IPS-NIHi7 (cell line): Measurements from ENCODE around the gene CSMD2.

Experiments
- DNase-seq: peaks from one replicate; pipeline ENCODE4 v3.0.0; 2012; ENCODE audit warnings: mixed read lengths; ENCODE audit errors: extremely low spot score

CSMD2 gene

GRCh38 chr1:33903210-33903589 is 261.8 kb downstream of the CSMD2 start:
- no peak for DNase-seq

DNA sequence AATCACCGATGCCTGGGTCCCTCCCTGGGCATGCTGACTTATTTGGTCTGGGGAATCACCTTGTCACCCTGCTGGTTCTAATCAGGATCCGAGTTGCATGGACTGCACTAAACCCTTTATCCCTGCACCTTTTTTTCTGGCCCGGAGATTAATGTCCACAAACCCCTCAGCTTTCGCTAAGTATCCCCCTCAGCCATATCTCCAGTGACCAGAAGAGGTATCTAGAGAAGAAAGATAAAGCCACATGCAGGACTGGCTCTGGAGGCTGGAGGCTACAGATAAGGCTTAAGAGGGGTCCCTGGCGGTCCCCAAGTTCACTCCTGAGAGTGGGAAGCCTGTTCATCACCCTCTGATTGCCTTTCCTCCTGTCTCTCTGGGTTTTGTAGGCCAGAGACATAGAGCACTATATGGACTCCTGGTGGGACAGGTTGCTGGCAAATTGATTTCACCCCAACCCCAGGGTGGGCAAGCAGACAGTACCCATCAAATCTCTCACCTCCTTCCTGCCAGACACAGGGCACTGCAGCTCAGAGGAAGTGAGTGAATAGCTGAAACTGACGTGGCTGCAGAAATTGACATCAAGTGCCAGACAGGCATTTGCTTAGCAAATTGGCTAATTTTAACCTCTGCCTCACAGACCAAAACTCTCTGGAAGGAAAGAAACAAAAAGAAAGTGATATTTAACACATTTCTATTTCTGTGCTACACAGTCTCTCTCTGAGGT is 262.4 kb downstream of the CSMD2 start:
- DNase-seq, result no peak

GRCh38 chr1:33899746-33900145 is 265.3 kb downstream of the CSMD2 start:
- DNase-seq, result no peak

DNA sequence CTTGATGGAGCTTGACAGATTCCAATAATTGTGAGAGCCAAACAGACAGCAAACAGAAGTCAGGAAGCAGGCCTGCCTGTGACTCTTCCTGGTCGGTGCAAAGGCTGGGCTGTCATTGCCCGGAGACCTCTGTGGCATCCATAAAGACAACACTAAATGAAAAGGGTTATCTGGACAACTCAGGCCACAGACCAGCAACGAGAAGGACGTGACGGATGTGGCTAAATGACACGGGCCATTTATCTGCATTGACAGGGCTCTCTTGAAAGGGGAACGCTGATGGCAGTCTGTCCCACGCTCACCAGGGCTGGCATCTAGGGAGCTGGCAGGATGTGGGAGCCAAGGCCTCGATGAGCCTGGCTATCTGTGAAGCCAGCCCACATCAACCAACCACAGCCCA is 266.1 kb downstream of the CSMD2 start:
- DNase-seq, result no peak

GRCh38 chr1:33898406-33898805 is 266.6 kb downstream of the CSMD2 start:
- DNase-seq, result no peak

GRCh38 chr1:33897092-33897725 is 267.8 kb downstream of the CSMD2 start:
- DNase-seq, result no peak

DNA sequence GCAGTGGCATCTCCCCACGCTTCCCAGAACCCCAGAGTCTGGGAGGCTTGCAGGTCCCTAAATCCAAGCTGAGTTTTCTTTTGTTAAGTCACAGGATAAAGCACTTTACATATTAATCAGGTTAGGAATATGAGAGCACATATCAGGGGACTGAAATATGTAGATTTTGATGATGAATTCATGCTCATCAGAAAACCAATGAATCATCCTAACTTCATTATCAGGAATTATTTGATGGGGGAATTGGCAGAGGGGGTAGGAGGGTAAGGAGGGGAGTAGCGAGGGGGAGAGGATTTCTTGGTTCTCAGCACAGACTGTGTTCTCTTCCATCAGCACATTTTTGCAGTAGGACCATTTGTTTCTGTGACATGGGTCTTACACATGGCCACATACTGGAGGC is 269.1 kb downstream of the CSMD2 start:
- no peak for DNase-seq

DNA sequence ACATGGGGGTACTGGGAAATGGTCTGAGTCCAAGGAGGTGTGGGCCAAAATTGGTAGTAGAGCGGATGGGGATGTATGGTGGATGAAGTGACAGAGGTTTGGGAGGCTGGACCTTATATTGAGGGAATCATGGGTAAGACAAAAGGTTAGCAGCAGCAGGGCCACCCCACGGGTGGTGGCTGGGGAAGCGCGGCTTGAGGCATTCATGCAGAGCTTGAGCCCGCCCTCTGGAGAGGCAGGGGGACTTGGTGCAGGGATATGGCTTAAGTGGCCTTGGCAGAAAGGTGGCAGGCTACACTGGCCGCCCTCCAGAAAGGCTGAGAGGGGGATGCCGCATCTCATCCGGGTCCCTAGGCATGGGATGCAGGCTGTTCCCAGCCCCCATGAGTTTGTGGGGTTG is 269.6 kb downstream of the CSMD2 start:
- DNase-seq, result peak; percentile 22

- DNase-seq, result no peak
These were observed 271.7 kb downstream of the CSMD2 start for GRCh38 chr1:33893147-33893830.

GRCh38 chr1:33886496-33886895 is 278.5 kb downstream of the CSMD2 start:
- no peak for DNase-seq

- DNase-seq, result no peak
These were observed 284.7 kb downstream of the CSMD2 start for GRCh38 chr1:33880305-33880704.

DNA sequence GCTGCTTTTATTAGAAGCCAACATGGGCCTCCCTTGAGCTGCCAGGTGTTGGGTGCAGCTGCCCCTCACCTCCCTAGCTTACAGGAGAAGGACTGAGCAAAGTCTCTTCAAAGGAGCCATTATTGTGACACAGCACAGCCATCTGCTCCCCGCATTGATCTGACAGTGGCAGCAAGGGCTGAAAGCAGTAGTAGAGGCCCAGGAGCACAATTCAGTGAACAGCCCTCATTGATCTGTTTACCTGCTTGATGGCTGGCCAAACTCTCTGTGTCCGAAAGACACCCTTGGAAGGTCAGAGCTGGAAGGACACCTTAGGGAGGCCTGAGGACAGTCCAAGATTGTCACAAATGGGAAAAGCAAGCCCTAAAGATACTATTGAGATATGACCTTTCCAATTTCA is 286.6 kb downstream of the CSMD2 start:
- DNase-seq, result no peak

DNA sequence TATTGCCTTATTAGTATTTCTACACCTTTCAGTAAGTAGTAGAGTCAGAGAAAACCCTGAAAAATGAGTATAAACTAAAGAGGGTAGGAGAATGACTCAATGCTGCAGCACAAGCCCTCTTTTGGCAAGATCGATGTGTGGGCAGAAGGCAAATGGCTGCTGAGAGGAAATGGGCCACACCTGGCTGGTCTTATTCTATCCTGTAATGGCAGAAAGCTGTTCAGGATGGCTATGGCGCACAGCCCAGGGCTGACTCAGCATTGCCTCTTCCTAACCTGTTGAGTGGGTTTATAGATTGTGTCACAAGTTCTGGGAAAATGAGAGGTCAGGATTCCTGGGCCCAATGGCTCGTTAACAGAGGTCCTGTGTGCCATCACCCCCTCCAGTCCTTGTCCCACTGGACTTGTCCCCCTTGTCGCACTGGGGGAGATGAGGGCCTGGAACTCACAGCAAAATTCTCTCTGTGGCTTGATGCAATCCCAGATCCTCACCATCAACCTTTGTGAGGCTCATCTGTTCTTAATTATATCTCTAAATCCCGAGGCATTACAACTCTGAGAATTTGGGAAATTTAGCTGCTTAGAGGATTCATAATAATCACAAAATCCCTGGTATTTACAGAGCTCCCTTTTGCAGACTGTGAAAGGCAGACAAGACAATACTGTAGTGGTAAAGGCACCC is 287.9 kb downstream of the CSMD2 start:
- no peak for DNase-seq

DNA sequence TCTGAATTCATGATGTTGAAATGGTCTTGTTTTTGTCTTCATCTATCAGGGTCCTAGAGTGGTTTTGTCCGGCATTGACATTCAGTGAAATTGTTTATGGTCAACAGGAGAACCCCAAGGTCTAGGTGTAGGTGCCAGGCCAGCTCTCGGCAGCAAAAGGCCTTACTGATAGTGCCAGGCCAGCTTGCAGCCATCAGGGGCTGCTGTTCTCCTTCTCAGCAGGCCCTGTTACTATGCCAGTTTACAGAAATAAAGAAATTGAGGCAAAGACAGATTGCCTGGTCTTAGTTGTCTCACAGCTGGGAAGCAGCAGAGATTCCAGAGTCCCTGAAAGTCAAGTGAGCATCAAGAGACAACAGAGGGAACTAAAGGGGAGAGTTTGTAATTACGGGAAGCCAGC is 289.2 kb downstream of the CSMD2 start:
- no peak for DNase-seq

GRCh38 chr1:33874636-33875035 is 290.4 kb downstream of the CSMD2 start:
- DNase-seq, result no peak

GRCh38 chr1:33872683-33873082 is 292.3 kb downstream of the CSMD2 start:
- no peak for DNase-seq

DNA sequence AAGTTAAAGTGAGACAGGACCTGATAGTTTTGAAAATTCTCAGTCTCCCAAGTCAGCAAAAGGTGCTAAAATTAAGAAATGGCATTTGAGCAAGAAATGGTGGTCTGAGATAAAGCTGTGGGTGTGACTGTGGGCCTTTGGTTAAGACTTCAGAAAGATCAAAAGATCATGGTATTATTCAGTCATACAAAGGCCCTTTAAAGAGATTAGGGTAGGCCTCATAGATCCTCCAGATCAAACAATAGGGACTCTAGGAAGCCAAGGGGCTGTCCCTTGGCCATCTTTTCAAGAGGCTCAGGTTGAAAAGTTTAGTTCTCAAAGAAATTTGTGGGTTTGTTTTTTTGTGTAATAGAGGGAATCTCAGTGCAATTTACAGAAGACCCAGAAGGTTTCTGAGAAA is 292.8 kb downstream of the CSMD2 start:
- no peak for DNase-seq

GRCh38 chr1:33867684-33868083 is 297.3 kb downstream of the CSMD2 start:
- no peak for DNase-seq

GRCh38 chr1:33866281-33866680 is 298.7 kb downstream of the CSMD2 start:
- DNase-seq, result no peak

DNA sequence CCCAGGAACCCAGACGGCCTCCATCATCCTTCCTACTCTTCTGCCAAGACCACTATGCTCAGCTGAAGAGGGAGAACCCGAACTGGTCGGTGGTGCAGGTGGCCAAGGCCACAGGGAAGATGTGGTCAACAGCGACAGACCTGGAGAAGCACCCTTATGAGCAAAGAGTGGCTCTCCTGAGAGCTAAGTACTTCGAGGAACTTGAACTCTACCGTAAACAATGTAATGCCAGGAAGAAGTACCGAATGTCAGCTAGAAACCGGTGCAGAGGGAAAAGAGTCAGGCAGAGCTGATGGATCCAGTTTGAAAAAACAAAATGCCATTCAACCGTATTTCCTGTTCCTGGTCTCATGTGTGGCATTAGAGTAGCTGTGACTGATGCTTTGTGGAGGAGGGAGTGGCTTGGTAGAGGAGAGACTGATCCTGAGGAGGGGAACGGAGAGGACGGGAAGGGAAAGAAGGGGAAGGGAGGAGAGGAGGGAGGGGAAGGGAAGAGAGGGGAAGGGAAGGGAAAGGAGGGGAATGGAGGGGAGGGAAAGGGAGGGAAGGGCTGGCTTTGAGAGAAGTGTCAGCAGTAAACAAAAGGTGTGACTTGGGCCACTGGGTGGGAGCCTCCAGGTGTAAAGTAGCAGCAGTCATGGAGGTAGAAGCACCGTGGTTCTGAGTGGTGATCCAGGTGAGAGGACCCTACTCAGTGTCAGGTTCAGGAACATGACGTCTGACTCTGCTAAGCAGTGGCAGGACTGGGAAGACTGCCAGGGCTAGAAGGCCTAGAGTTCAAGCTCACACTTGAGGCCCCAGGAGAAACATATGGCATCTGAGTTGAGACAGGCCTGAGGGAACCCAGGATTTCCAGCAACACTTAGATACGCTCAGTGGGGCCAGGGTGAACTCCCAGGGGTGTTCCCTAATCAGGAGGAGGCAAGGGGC is 300.3 kb downstream of the CSMD2 start:
- no peak for DNase-seq

DNA sequence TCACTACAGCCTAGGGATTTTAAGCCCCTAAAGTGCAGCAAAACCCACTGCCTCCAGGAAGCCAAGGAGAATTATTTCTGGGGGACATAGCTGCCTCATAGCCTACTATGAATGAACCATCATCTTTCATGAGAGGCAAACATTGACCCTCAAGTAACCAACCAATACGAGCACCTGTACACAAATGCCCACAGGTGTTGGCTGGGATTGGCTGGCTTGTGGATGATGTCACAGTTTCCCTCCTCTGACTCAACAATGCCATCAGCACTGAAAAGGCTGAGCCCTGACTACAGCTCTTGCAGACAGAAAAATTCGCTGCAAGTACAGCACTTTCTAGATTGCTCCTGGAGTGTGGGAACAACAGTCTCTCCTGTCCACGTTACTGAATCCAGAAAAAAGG is 301.3 kb downstream of the CSMD2 start, which contains the start of gene HMGB4:
Gene HMGB4 (plus strand): TSS at position 301 of the 400 bp plus-strand sequence. CDS start 113 bp downstream, outside the sequence.
- no peak for DNase-seq
